Fibroblast of pulmonary artery (primary cell): Measurements from ENCODE around the gene DDX59.

Source experiments
- DNase-seq: peaks from one replicate; pipeline ENCODE4 v3.0.0-alpha.2; 2010; ENCODE audit warnings: low read depth
- H3K4me3 ChIP-seq: replicated peaks from 2 replicates; pipeline ENCODE4 v1.5.1; 2011; ENCODE audit warnings: low read depth, mild to moderate bottlenecking, control low read depth, low read length, moderate library complexity
- TF ChIP-seq, protein P1 (sequence below): IDR thresholded peaks from 2 replicates; pipeline ENCODE4 v1.5.1; 2011; ENCODE audit warnings: mild to moderate bottlenecking, control low read depth, low read length, inconsistent platforms; ENCODE audit errors: missing control alignments

Gene DDX59

DNA sequence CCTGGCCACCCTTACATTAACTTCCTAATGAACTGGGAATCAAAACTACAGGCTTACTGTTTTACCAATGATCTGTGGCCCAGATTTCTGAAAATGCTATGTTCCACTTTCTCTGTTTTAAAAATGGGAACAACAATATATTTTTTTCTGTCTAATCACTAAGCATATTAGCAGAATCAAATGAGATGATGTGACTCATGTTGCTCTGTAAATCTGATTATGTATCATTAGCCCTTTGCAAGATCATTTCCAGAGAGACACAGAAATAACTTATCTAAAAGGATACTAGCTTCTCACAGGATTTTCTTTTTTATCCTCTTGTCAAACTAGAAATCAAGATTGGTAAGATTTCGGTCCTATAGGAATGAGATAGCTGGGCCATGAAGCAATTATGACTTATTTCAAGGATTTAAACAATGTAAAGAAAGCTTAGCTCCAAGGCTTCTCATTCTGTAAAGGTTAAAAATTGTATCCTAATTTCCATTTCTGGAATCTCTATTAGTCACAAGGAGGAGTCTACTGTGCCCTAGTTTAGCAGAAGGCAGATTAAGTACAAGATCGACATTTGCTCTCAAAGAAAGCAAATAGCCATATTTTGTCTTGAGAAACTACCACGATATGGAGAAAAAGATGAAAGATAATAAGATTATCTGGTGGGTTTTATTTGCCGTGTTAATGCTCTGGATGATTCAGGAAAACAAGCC lies 36.6 kb upstream of the DDX59 start:
- DNase-seq = no peak
- no peak overlapping the region for H3K4me3 ChIP-seq
- TF ChIP-seq, protein P1, sequence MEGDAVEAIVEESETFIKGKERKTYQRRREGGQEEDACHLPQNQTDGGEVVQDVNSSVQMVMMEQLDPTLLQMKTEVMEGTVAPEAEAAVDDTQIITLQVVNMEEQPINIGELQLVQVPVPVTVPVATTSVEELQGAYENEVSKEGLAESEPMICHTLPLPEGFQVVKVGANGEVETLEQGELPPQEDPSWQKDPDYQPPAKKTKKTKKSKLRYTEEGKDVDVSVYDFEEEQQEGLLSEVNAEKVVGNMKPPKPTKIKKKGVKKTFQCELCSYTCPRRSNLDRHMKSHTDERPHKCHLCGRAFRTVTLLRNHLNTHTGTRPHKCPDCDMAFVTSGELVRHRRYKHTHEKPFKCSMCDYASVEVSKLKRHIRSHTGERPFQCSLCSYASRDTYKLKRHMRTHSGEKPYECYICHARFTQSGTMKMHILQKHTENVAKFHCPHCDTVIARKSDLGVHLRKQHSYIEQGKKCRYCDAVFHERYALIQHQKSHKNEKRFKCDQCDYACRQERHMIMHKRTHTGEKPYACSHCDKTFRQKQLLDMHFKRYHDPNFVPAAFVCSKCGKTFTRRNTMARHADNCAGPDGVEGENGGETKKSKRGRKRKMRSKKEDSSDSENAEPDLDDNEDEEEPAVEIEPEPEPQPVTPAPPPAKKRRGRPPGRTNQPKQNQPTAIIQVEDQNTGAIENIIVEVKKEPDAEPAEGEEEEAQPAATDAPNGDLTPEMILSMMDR = no peak

DNA sequence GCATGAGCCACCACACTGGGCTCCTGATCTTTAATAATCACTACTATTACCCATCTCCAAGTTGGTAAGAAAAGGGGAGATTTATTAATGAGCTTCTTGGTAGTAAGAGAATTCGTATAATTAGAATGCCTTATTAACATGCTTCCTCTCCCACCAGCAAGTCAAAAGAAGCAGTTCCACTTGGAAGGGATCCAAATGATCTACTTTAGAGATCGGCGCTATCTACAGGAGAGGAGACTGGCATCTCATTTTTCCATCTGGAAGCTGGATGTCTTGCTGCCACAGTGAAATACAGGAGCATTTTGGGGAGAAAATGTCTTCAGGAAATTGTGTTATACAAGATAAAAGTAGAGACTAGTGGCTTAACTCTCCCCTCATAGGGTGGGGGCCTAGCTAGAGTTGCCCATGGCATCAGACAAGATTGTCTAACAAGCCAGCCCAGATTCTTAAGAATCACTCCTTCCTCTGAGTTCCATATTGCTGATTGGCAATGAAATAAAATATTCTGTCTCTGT lies 35.3 kb upstream of the DDX59 start:
- no peak overlapping the region for H3K4me3 ChIP-seq
- TF ChIP-seq, protein P1 = no peak
- no peak for DNase-seq

DNA sequence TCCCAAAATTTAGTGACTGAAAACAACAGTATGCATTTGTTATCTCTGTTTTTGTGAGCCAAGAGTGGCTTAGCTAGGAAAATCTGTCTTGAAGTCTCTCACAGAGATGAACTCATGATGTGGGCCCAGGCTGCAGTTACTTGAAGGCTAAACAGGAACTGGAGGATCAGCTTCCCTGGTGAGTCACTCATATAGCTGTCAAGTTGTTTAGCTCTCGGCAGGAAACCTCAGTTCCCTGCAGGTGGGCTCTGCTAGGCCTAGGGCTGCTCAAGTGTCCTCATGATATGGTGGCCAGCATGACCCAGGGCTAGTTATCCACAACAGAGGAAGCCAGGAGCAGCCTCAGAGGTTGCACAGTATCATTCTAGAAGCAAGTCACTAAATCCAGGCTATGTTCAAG lies 30.2 kb upstream of the DDX59 start:
- DNase-seq = no peak
- TF ChIP-seq, protein P1 = no peak
- no peak overlapping the region for H3K4me3 ChIP-seq

DNA sequence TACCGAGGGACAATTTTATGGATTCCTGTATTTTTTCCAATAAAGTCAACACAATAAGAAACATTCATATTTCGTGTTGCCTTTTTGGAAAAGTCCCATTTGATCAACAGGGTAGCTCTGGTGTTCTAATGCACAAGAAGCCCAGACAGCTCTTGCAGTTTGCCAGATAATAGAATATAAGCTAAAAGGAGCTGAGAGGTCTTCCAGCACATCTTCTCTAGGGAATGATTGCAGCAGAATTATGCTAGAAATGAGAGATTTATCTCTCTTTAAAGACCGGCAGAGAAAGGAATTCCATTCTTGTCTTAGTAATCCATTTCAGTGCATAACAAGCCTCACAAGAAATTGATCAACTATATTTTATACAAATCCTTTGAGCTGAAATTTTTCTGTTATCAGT lies 25.0 kb upstream of the DDX59 start:
- no peak overlapping the region for H3K4me3 ChIP-seq
- TF ChIP-seq, protein P1 = no peak
- no peak for DNase-seq

DNA sequence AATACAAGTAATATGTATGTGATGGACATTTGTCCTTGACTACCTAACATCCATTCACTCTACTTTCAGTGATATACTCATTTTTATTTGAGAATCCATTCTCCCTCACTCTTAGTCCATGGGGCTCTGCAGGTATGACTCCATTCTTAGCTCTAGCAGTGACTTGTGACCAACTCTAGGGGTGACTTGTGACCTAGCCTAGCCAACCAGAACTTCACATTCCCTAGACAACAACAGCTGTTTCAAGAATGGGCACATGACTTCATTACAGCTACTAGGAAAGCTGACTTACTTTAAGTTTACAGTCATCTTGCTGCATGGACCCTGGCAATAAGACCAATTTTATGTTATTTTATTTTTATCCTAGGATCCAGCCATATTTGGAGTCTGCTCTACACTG lies 23.6 kb upstream of the DDX59 start:
- TF ChIP-seq, protein P1 = no peak
- H3K4me3 ChIP-seq = no peak overlapping the region
- no peak for DNase-seq

DNA sequence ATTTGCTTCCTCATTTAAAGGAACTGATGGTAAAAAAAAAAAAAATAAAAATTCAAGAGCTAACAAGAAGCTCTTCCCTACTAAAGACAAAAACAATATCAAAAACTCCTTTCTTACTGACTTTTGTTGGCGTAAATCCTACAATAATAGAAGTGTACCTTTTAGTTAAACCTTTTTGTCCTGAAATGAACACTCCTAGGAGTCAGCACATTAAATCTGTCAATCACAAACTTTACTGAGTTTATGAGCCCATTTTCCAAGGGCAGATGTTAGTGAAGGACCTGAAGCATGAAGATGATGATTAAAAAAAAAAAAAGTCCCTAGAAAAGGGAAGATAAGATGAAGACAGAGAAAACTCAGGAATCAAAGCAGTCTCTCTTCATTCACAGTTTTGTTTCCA lies 22.6 kb upstream of the DDX59 start:
- H3K4me3 ChIP-seq = no peak overlapping the region
- DNase-seq = no peak
- TF ChIP-seq, protein P1 = no peak

DNA sequence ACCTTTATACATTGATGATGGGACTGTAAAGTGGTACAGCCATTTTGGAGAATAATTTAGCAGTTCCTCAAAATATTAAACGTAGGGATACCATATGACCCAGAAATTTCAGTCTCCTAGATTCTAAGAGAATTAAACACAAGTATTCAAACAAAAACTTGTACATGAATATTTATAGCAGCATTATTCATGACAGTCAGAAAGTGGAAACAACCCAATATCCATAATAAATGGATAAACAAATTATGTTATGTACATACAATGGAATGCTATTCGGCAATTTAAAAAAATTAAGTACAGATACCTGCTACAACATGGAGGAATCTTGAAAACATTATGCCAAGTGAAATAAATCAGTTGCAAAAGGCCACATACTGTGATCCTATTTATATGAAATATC lies 16.9 kb upstream of the DDX59 start:
- no peak for DNase-seq
- no peak overlapping the region for H3K4me3 ChIP-seq
- TF ChIP-seq, protein P1 = no peak
